Suppressor macrophage (primary cell): ENCODE results near the gene TRIM50.
"Not testable (repeated sequence)": the region's sequence is repeated elsewhere in the genome, so short reads cannot be mapped to it uniquely, and the experiment has no call there.

Source experiments
- DNase-seq, 4 experiments: peaks; one replicate each; pipeline ENCODE4 v3.0.0-alpha.2; 2020 to 2022
- total RNA-seq, 17 experiments: gene quantifications; one replicate each; lab custom pipeline; 2026; ENCODE audit warnings: mixed read lengths in 6 of 17, inconsistent platforms in 3 of 17; lab: John Stamatoyannopoulos, UW

The TRIM50 gene
- 0 to 1.4 (median 0.13) reads per million in 17 experiments for total RNA-seq

DNA sequence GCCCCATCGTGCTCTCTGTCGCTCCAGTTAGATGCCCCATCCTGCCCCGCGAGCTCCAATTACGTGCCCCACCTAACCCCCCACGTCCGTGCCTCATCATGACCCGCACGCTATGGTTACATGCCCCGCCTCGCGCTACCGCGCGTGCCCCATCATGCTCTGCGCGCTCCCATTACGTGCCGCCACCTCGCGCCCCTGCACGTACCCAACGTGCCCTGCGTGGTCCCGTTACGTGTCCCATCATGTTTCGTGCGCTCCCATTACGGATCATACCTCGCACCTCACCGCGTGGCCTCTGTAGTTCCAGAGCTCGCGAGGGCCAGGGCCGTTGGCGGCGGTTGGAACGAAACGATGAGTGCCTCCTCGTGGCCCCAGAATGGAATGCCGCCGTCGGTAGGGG lies at the start of gene TRIM50, which contains the start of gene FKBP6:
TRIM50 (minus strand) TSS at position 161 of the 400 bp plus-strand sequence. CDS start 3,295 bp downstream, outside the sequence.
FKBP6 (plus strand) TSS at position 240 of the 400 bp plus-strand sequence. CDS start 268 bp downstream, outside the sequence.
- DNase-seq: not testable (repeated sequence)

DNA sequence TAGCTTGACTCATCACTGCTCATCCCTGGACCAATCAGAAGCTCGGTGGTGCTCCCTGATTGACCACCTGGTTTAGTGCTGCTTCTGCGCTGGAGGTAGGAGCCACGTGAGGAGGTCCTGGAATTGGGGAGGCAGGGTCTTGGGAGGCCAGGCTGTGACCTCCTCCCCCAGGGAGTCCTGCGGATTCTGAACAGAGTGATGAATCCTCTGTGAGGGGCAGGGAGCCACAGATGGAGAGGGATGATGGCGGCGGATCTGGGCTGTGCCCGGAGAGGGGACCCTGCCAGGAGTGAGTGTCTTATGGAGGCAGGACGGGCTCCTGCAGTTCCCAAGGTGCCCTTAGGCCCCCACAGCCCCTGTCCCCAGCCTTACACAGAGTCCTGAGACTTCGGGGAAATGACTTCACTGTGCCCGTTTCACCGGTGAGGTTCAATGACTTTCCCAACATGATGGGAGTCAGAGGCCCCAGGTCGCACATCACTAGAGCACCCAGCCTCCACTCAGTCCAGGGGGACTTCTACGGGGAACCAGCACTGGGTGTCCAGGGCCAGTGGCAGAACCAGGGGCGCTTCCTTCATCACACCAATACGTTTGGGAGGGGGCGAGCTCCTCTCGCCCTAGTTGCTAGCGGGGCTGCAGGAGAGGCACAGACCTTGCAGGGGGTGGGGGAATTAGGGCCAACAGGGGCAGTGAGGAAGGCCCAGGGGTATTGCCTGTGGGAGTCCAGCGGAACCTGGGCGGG lies 49.0 kb upstream of the TRIM50 start:
- DNase-seq: no peak

DNA sequence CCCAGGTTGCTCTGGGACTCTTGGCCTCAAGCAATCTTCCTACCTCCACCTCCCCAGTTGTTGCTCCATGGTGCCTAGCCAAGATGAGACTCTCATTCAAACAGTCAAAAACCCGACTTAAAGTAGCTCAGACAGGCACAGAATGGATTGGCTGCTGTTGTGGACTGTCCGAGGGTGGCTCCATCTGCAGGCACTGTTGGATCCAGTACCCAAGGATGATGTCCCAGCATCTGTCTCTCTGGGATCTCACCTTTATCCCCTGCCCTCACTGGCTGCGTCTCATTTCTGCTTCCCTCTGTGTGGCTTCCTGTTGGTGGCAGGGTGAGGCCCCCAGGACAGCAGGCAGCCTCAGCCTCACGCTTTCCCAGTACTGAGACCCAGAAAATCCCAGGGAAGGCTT lies 48.4 kb upstream of the TRIM50 start:
- DNase-seq: not testable (repeated sequence)

DNA sequence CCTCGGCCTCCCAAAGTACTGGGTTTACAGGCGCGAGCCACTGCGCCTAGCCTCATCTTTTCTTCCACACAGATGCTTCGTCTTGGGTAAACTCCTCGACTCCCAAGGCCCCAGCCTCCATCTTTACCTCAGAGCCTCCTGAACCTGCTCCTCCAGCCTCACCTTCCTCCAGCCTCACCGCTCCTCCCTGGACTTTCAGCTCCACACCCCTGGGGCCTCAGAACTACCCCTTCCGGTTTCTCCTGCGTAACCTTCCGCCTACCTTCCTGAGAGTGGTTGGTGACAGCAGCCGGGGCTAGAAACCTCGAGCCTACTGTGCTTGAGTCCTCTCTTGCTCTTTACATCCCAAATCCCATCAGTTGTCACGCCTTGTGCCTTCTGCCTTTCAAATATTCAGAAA lies 45.9 kb upstream of the TRIM50 start:
- DNase-seq: no peak

DNA sequence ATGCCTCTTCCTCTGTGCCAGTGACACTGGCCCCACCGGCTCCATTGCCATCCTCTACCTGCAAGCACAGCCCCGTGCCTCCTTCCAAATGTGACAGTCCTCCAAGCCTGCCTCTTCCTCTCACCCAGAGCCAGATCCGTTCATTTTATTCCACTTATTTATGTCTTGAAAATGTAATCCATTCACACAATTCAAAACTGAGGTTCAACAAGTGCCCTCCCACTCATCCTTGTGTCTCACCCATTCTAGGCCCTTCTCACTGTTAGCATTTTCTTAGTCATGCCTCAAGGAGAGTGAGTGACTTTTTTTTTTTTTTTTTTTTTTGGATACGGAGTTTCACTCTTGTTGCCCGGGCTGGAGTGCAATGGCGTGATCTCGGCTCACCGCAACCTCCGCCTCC lies 41.7 kb upstream of the TRIM50 start:
- no peak for DNase-seq

DNA sequence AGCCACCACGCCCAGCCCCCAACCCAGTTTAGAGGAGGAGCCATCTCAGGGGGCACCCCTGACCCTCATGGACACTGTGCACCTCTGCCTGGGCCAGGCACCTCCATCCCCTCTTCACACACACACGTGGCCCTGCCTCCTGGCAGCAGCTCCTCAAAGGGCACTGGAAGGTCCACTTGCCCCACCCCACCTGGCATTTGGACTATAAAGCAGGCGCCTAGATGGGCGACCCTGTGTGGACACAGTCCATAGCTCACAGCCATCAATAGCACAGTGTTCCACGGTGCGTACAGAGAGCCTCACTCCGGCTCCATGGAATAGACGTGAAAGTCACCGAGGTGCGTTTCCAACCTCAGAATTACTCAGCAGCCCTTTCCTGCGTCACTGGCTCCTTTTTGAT lies 41.1 kb upstream of the TRIM50 start:
- no peak for DNase-seq

DNA sequence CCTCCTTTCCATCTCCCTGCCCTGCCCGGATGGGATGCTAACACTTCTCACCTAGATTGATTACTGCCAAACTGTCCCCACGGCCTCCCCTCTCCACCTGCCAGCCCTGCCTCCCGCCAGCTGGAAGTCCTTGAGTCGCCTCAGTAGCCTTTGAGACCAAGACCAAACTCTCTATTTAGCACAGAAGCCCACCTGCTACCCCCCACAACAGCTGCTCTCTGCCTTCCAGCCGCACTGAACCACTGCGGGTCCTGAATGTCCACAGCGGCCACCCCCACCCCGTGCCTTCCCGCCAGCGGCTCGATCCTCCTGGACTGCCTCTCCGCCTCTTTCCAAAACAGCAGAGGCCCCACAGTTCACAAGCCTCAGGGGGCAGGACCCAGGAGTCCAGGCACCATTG lies 39.1 kb upstream of the TRIM50 start:
- no peak for DNase-seq

DNA sequence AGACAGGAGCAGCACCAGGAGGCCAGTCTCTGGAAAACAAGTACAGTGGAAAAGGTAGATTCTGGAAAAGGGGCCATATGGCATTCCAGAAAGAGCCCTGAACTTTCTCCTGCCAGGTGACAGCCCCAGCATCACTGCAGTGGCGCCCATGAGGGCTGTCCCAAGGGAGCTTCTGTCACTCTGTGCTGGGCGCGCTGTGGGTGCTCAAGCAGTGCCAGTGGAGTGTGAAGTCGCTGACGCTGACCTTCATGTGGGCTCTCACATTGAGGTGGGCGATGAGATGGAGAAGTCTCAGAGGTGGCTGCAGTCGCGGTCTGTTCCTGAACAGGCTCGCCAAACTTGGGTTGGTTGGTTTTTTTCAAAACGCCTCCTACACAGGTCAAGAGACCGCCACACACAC lies 38.2 kb upstream of the TRIM50 start:
- no peak for DNase-seq

DNA sequence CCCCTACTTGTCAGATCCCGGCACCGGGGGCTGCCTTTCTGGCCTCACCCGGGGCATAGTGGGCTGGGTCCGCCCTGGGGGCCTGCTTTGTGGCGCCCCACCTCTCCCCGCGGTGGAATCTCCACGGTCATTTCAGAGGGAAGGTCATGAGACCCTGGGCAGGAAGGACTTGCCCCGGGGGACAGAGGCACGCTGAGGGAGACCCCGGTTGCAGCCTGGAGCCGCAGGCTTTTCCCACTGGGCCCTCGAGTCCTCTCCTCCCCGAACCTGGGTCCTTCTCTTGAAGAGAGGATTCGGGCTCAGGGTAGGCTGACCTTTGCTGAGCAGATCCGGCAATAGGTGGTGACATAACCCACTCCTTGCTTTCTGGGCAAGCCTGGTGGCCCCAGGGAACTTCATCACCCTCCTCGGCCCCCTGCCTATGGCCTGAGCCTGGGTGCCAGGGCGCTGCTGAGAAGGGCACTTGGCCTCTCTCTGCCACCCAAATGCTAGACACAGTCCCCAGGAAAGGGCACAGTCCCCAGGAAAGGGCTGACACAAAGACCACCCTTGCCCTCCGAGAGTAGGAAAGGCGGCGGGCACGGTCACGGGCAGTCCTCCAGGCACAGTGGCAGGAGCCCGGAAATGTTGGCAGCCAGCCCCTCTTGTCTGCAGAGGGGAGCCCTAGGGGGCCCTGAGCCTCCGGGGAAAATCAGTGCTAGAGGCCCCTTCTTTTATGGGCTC lies 36.3 kb upstream of the TRIM50 start:
- no peak for DNase-seq

DNA sequence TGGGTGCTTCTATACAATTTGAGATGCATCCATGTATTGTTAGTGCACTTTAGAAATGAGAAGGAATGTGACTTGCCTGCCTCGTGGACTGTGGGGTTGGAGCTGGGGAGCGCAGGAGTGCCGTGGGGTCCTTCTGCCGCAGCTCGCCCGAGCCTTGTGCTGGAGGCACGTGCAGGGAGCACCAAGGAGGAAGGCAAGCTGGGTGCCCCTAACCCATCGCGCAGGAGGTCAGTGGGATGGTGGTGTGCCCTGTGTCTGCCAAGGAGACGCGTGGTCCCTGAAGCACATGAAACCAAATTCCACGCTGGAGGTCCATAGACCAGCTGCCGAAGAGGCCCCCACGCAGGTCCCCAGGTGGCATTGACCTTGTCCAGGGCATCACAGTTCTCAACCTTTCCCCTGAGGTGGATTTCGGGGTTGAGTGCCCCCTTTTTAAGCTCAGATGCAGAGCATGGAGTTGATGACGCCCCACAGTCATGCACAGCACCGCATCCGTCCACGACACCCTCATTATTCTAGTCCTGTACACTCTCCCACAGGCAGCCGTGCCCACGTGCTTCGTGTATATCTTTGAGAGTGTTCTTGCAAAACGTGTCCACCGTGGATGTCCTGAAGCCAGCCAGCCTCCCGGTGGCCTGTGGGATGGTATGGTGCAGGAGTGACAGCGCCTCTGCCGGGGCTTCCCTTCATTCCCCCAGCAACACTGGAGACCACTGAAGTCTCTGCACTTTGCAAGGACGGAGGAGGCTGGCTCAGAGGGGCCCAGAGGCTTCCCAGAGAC lies 35.5 kb upstream of the TRIM50 start:
- no peak for DNase-seq

DNA sequence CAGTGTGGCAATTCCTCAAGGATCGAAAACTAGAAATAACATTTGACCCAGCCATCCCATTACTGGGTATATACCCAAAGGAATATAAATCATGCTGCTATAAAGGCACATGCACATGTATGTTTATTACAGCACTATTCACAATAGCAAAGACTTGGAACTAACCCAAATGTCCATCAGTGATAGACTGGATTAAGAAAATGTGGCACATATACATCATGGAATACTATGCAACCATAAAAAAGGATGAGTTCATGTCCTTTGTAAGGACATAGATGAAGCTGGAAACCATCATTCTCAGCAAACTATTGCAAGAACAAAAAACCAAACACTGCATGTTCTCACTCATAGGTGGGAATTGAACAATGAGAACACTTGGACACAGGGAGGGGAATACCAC lies 32.7 kb upstream of the TRIM50 start:
- not testable (repeated sequence) for DNase-seq

DNA sequence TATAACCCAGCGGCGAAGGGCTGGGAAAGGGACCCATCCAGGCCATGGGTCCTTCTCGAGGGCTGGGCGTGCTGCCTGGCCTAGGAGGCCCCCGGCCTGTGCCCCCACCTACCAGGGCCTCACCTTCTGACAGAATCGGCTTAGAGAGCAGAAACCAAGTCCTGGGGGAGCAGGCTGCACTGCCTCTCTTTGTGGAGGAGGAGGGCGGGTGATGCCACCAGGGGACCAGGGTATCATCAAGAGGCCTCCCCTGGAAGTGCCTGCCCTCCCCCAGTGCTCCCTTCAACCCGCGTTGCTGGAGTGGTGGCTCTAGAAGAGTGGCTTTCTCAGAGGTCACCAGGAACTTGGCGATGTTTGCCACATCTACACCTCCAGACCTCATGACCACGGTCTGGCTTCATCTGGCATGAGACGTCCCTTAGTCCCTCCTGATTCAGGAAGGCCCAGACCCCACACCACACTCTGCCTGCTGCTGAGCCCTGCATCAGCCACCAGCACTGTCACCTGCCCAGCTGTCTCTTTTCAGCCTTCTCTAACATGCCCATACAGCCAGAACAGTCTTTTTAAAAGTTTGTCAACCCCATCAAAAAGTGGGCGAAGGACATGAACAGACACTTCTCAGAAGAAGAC lies 32.0 kb upstream of the TRIM50 start:
- DNase-seq: no peak

DNA sequence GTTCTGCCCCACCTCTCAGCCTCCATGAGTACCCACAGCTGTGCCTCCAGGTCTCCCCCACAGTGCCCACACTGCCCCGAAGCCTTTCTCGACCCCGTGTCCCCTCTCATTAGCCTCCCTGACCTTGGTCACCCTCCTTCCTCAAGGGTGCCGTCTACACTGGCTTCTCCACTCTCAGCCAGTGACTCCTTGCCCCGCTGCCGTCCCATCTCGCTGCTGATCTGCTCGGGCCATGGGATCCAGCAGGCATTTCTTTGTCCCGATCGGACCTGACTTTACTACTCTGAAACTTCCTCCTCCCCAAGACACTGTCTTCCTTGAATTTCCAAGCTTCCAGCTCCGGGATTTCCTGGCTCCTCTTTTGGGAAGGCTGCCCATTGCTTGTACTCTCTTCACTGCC lies 31.4 kb upstream of the TRIM50 start:
- no peak for DNase-seq

DNA sequence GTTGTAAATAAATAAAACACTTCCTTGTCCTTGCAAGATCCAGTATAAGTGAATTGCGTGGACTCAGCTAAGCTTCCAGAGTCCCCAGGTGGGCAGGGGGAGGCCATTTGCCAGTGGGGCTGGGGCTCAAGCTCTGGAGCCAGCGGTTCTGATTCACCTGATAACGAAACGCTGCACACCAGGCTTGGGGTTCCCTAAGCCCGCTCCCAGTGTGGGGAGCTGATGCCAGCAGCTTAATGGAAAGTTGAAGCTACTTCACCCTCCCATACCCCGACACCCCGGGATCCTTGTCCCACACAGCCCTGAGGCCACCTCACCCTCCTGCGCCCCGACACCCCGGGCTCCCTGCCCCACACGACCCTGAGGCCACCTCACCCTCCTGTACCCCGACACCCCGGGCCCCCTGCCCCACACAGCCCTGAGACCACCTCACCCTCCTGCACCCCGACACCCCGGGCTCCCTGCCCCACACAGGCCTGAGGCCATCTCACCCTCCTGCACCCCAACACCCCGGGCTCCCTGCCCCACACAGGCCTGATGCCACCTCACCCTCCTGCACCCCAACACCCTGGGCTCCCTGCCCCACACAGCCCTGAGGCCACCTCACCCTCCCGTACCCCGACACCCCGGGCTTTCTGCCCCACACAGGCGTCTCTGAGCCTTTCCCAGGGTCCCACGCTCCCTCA lies 30.9 kb upstream of the TRIM50 start:
- no peak for DNase-seq

DNA sequence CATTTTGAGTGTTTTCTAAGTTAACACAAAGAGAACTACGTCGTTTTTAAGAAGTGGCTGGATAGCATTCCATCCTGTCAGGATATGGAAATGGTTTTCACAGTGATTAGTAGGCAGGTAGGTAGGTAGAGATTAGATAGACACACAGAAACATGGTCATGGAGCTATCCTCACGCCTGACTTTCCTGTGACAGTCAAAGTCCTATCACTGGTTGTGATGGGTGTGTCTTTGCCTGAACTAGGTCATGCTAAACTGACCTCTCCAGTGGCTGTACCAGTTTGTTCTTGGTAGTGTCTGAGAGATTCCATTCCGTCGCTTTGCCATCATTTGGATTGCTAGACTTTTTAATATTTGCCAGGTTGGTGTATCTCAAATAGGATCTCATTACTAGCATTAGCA lies 28.3 kb upstream of the TRIM50 start:
- DNase-seq: no peak

DNA sequence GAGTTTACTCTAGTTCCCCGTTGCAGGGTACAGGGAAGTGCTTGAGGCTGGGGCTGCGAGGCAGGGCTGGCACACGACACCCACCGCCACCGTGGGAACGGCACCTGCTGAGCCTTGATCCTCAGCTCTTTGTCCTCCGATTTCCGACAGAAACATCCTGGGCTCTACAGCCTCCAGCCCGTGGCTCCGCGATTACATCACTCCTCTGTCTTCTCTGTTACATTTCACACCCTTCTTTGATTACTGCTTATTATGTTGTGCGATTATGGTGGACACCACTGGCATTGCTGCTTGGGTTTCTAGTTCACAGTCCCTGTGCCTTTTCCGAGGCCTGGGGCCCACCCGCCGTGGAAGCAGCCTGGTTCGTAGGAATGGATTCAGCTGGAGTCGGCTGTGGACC lies 26.9 kb upstream of the TRIM50 start:
- DNase-seq: no peak

DNA sequence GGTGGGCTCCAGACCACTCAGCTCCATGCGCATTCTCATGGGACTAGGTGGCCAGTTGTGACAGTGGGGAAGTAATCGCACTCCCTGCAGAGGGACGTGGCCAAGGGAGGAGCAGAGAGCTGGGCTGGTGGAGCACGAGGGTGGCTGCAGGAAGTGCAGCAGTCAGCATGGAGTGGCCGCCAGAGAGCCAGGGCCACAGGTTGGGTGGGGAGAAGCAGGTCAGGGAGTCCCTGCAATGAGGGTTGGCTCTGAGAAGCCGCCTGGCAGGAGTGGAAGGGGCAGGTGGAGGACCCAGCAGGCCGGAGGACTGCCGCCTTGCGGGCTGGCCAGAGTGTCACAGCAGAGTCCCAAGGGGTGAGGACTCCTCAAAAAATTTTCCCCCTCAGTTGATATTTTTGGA lies 26.3 kb upstream of the TRIM50 start:
- no peak for DNase-seq

DNA sequence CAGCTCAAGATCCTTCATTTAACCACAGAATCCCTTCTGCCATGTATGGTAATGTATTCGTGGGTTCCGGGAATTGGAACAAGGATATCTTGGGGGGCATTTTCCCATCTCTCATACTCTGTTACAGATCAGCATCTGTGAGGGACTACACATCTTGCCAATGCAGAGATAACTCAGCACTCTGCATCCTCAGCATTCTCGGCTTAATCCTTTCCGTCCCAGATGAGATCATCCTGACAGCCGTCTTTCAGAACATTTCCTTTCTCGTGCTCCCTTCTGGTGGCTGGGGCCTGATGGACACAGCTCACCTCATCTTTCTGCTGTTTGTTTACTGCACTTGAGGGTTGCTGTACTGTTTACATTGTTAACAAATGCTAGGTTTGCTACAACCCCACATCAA lies 25.4 kb upstream of the TRIM50 start:
- no peak for DNase-seq

DNA sequence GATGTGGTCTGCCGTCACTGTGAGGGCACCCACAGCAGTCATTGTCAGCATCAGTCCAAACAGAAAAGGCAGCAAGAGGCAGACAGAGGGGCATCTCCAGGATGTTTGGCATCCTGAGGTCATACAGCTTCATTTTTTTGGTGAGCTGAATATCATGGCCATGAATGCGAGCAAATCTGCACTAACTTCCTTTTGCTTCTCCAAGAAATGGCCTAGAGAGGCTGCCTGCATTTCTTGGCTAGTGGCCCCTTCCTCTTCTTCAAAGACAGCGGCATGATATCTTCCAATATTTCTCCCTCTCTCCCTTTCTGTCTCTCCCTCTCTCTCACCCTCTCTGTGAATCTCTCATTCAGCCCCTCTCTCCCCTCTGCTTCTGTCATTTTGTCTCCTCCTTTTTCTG lies 24.9 kb upstream of the TRIM50 start:
- no peak for DNase-seq

DNA sequence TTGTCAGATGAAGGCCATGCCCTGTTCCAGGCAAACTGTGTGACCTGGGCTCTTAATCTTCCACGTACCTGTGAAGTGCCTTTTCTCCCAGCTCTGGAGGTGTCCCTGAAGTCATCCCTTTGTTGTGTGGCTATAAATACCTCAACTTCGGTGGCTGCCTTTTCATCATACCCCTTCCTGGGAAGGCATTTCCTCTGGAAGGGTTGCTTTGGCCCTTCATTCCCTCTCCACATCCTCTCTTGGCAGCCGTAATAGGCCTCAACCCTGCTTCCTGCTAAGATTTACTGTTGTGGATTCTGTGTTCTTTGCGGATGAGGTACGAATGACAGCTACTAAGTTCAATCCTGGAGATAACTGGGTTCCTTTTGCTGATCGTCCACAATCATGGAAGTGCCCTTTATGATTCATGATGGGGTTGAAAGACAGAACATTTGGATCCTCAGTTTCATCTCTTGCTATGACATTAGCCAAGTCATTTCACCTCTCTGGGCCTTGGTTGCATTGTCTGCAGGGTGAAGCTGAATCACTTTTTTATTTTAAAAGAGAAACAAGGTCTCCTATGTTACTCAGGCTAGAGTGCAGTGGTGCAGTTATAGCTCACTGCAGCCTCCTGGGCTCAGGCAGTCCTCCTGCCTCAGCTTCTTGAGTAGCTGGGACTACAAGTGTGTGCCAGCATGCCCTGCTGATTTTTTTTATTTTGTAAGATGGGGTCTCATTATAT lies 23.7 kb upstream of the TRIM50 start:
- DNase-seq: no peak

DNA sequence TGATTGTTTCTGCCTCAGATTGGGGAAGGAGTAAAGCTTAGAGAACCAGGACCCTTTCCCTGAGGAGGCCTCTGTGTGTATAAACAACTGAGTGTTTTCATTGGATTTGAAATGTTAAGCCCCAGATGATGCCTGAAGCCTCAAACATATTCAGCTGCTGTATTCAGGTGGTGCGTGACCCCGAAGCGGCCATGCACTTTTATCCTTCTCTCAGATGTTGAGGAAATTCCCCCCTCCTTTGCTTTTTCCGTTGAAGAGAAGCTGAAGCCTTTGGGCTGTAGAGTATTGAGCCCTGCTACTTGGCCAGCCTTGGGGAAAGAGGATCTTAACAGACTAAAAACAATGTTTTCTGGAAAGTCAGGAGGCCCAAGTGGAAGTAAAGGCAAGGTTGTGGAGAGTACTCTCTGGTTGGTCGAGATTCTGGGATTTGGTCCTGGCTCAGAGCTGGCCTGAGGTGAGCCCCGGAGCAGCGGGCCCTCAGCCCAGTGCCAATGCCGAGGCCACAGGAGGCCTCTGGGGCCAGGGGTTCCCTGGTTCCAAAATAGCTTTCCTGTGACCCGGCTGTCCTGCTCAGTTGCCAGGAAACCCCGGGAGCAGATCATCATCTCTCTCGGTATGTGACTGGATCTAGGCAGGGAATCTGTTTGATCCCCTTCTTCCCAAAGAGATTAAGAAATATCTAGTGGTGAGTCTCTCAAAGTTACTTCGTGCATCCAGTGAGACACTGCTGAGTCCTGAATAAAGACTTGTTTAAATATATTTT lies 22.6 kb upstream of the TRIM50 start:
- DNase-seq: no peak
